ENCODE results near the gene FHOD3.

FHOD3 gene

GRCh38 chr18:36436387-36436786 lies 138.9 kb downstream of the FHOD3 start:
- no peak overlapping the region for H3K27ac Mint-ChIP-seq
- H3K36me3 Mint-ChIP-seq (ENCODE audit: low read depth) = no peaks in the 10 kb centered on the region
- no peak overlapping the region for H3K4me3 Mint-ChIP-seq

GRCh38 chr18:36440614-36441013 lies 143.1 kb downstream of the FHOD3 start:
- Mint-ChIP-seq H3K27me3 (ENCODE audit: low read depth, poor library complexity) (no peaks in the 10 kb centered on the region), H3K36me3 (ENCODE audit: low read depth) (peaks cover 23% of the 10 kb centered on the region), H3K4me3 (no peak overlapping the region), H3K4me1 (peaks cover 23% of the 10 kb centered on the region), H3K27ac (no peak overlapping the region), H3K9me3 (peaks cover 23% of the 10 kb centered on the region)
- TF ChIP-seq CTCF (IDR thresholded peaks at IDR 0.05) = no peak
- DNase-seq = no peak

More at GRCh38 chr18:36436387-36436786, 138.9 kb downstream of the FHOD3 start:
- H3K9me3 Mint-ChIP-seq = no peaks in the 10 kb centered on the region
- peaks cover 13% of the 10 kb centered on the region for H3K4me1 Mint-ChIP-seq
- H3K27me3 Mint-ChIP-seq (ENCODE audit: low read depth, poor library complexity) = no peaks in the 10 kb centered on the region
- TF ChIP-seq CTCF (IDR thresholded peaks at IDR 0.05) = no peak
- no peak for DNase-seq

GRCh38 chr18:36441426-36442240 lies 144.1 kb downstream of the FHOD3 start:
- peaks cover 34% of the 10 kb centered on the region for H3K4me1 Mint-ChIP-seq
- peaks cover 23% of the 10 kb centered on the region for H3K36me3 Mint-ChIP-seq (ENCODE audit: low read depth)
- H3K27me3 Mint-ChIP-seq (ENCODE audit: low read depth, poor library complexity) = no peaks in the 10 kb centered on the region
- peaks cover 23% of the 10 kb centered on the region for H3K9me3 Mint-ChIP-seq
- no peak for DNase-seq
- no peak for TF ChIP-seq CTCF (IDR thresholded peaks at IDR 0.05)
- H3K27ac Mint-ChIP-seq = no peak overlapping the region
- H3K4me3 Mint-ChIP-seq = no peak overlapping the region

- Mint-ChIP-seq H3K4me3 (no peak overlapping the region), H3K9me3 (peaks cover 23% of the 10 kb centered on the region), H3K27ac (no peak overlapping the region), H3K27me3 (ENCODE audit: low read depth, poor library complexity) (peaks cover 4% of the 10 kb centered on the region), H3K36me3 (ENCODE audit: low read depth) (peaks cover 23% of the 10 kb centered on the region), H3K4me1 (peaks cover 44% of the 10 kb centered on the region)
- no peak for DNase-seq
- no peak for TF ChIP-seq CTCF (IDR thresholded peaks at IDR 0.05)
Measured at GRCh38 chr18:36442717-36443116, 145.2 kb downstream of the FHOD3 start.

- Mint-ChIP-seq H3K36me3 (ENCODE audit: low read depth) (peaks cover 26% of the 10 kb centered on the region), H3K27ac (peak overlapping the region; percentile 46), H3K4me1 (peaks cover 59% of the 10 kb centered on the region), H3K27me3 (ENCODE audit: low read depth, poor library complexity) (peaks cover 4% of the 10 kb centered on the region), H3K4me3 (no peak overlapping the region), H3K9me3 (peaks cover 23% of the 10 kb centered on the region)
- no peak for DNase-seq
- TF ChIP-seq CTCF (IDR thresholded peaks at IDR 0.05) = no peak
Measured at GRCh38 chr18:36446059-36446458, 148.5 kb downstream of the FHOD3 start.

All from nephron progenitor cell (in vitro differentiated cells).